Activated naive CD4-positive, alpha-beta T cell treated with Interleukin-2 at 50 U/mL for 16 hours (primary cell): ENCODE results near the gene ACTBL2.

Experiments used
- DNase-seq: peaks from one replicate; pipeline ENCODE4 v3.0.0-alpha.2; 2020

The ACTBL2 gene

DNA sequence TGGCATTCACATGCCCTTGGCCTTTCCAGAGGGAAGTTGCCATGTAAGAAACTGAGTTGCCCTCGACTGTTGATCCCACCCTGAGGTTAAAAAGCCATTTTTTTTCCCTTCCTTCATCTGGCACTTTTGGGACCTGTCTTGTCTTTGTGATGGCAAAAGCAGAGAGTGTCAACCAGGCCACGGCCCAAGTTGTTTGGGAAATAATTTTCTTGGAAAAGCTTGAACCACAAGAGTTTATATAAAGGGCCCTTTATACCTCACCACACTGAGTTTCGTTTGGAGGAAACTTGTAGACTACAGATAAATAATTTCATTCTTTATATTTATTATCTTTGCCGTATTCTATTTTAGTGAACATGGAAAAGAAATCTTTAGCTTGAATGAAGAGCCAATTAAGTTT lies 34.3 kb downstream of the ACTBL2 start:
- no peak for DNase-seq

DNA sequence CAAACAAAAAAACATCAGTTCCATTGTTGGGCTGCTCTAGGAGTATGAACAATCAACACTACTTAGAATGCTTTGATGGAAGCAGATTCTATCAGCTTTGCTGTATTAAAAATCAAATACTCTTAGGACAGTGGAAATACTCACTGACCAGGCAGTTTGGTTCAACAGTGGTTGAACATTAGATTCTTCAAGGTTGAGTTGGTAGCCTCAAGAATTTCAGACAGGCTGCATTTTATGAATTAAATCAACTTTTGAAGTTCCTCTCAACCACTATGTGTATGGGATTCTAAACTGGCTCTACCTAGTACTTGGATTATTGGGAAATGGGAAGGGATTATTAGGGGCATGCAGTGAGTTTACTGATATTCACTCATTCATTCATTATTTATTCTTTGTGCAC lies 35.0 kb downstream of the ACTBL2 start:
- DNase-seq = no peak

DNA sequence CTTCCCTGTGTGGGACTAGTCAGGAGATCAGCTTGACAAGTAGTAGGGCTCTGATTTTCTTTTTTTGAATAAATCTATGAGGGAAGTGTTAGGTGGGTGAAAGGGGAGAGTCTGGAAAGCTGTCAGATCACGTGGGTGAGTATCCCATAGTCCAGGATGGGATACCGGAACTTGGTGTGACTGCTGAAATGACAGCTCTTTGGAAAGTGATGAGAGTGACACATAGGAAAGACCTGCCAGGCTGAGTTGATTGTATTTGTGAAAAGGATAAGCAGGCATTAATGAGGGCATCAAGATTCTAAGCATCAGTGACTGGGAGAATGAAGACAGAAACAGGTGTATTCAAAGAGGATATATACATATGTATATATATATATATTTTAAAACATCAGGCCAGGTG lies 35.6 kb downstream of the ACTBL2 start:
- DNase-seq = no peak

DNA sequence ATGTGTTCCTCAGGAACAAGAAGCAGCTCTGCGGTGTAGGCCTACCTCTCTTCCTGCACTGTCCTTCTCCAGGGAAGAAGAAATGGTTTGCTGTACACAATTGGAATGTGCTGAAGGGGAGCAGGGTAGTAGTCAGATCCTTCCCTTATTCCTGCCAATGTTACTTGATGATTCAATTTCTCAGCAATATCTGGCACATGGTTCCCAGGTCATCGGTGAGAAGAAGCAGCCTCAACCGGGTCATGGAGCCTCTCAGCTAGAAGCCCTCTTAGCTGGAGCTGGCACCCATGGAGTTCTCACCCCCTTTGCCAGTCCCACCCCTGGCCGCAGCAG lies 36.9 kb downstream of the ACTBL2 start:
- DNase-seq = no peak

DNA sequence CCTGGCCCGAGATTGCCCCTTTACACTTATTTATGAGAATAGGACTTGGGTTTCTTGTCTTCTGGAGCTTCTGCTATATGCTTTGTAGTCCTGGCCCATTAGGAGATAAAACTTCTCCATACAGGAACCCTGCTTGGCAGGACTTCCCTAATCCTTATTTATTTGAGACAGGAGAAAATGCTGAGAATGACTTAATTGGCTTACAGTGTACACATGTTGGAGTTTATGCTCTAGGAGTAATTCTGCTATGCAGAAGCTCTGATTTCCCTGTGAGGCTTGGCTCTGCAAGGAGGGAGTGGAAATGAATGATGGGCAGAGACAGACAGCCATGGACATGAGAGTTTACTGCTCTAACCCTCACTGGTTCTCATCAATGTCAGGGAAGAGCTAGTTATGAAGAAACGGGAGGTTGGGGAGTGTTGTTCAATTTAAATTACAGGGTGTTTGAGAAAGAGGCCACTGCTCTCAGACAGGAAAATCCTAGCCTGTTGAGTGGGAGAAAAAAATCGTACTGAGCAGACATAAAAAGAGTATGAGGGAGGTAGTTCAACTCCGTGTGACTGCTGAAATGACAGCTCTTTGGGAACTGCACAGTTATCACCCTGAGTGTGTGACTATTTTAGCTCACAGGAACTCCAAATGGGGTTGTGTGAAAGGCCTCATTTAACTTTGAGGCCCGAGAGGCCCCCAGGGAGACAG lies 37.5 kb downstream of the ACTBL2 start:
- no peak for DNase-seq

DNA sequence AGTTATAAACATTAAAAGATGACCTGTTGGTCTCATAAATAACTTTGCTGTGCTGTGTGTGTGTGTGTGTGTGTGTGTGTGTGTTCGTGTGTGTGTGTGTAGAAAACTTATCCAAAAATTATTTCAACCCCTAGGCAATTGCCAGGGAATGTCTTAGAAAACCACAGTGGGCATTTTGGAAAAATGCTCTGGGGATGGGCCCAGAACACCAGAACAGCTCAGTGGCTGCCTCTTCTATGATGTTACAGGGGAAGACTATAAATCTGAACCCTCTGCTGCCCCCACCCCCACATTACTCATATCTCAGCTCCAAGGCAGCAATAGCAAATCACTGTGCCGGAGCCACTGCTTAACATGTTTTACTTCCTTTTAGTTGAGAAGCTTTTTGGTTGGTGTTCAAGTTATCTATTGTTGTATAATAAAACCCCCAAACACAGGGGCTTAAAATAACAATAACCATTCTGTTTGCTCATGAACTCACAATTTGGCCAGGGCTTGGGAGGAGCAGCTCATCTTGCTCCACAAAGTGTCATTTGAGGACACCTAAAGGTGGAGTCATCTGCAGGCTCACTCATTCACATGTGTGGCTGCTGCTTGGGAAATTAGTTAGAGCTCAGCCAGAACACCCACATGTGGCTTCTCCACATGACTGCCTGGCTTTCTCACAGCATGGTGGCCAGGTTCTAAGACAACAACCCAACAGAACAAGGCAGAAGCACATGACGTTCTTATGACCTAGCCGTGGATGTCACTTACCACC lies 40.4 kb downstream of the ACTBL2 start:
- no peak for DNase-seq

DNA sequence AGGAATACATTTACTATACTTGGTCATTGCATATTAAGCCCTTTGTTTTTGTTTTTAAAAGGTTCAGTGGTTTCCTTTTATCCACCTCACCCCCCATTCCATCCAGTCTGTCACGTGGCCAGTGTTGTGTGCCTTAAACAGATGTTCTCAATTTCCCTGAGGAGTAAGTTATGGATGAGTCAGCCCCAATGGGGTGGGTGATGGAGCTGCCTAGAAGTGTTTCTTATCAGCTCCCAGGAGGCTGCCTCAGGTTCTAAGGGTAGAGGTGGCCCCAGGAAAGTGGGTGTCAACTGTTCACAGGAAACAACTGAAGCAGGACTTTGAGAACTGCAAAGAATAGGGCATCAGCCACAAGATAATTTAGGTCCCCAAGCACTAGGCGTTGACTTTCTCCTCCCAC lies 41.1 kb downstream of the ACTBL2 start:
- no peak for DNase-seq

DNA sequence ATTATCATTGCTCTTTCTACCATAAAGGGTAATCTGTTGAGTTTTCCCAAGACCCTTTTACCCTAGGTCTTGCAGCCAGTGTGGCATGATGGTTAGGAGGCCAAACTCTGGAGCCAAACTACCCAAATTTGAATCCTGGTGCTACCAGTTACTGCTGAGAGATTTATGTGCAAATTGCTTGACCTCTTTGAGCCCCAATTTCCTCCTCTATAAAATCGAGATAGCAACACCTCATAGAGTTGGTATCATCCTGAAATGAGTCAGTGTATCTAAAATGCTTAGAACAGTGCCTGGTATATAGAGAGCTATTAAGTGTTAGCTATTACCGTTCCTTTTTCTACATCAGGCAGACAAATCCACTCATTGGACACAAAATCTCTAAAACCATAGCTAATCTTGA lies 43.0 kb downstream of the ACTBL2 start:
- no peak for DNase-seq

DNA sequence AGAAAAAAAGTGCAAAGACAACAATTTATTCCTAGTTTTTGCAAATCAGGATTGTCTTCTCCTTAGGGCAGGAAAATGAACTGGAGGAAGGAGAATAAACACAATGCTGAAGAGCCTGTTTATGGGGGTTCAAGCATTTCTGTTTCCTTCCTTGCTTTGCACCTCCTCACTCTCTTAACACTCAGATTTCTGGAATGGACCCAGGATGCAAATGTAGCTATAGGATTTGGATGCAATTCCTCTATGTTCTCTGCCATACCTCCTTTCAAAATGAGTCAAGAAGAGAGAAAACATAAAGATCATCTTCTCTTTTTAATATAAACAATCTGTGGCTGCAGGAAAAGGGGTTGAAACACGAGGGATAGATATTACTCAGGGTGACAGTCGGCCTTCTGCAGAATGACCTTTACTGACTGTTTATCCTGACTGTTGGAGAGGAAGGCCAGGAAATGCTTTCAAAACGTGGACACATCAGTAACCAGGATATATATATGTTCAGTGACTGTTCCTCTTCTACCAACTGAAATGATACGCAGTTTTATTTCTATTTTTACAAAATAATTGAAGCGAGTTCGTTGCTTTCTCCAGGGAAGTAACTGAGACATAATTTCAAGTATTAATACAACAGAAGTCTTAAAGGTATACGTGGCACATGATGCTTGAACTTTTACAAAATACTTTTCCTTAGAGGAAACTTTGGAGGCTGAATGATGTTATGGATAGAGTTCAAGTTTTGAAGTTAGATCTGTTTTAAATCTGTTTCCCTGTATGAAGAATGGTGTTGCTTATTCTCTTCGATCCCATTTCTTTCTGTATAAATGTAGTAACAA lies 44.4 kb downstream of the ACTBL2 start:
- no peak for DNase-seq

DNA sequence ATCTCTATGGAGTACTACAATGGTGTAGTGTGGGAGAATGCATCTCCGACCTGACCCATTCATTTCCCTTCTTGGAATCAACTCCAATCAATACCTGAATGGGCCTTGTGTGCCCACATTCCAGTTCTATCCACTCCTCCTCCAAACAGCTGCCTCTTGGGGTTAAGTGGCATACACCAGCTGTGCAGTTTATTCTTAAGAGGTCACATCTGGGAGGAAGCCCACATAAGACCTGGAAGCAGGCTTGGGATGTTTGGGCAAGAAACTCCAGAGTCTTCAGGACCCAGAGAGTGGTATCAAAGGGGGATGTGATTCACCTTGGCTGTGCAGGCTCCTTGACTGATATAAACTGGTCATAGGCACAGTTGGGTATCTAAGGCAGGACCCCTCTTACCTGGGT lies 46.0 kb downstream of the ACTBL2 start:
- DNase-seq = no peak

DNA sequence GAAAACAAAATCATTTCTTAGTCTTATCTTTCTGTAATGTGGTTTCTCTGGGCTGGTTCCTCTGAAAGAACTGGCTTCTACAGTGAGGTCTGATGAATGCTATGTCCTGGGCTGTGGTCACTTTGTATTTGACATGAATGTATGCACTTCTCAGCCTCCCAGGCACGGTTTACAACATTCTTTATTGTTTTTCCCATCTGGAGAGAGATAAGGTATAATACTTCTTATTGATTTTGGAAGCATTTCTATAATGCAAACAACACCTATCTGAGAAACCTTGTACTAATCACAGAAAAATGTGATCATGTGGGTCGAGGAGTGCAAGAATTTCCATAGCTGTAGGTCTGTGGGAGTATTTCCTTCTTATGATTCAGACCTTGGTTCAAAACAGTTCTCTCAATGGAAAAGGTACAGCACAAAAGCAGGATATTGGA lies 46.9 kb downstream of the ACTBL2 start:
- DNase-seq = no peak

DNA sequence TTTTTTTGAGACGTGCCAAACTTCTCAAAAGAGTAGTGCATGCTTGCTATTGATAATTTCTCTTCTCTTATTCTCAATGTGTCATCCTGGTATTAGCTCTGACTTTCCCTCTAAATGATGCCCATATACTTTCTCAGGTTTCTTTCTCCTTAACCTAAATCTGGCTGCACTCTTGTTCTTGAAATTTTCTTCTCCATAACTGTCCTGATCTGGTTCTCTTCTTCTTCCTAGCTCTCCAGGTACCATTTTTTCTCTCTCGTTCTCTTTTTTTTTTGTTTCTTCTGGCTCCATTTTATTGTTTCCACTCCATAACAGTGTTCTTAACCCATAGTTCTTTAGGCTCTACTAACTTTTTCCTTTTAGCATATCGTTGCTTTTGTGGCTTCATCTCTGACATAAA lies 47.9 kb downstream of the ACTBL2 start:
- DNase-seq = no peak

DNA sequence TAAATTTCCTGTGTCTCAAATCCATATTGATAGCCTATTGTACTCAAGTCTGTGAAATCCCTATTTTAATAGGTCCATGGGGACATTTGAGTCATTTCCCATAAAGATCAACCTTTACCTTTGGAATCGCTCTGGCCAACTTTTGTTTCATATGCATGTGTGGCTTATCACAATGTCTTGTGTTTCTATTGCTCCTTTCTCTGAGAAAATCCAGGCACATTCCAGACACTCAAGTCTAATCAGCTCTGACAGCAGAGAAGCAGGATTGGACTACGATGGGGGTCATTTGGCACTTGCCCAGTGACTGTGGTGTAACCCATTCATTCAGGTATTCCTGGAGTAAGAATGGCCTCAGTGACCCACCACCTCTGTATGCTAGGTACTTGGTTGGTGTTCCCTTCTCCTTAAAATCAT lies 48.4 kb downstream of the ACTBL2 start:
- DNase-seq = no peak

DNA sequence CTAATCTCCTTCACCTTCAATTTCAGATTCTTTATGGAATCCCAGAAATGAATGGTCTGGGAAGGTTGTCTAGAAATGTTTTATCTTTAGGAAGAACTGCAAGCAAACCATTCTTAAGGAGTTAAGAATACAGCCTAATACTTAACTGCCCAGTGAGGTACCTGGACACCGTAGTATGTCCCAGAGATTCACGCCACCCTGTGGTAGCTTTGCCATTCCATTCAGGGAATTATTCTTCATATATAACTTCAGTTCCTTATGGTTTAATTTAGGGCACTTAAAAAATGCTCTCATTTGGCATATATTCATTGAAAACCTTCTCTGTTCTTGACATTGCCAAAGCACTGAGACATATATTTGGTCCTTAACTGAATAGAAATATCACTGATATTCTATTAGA lies 49.7 kb downstream of the ACTBL2 start:
- no peak for DNase-seq

DNA sequence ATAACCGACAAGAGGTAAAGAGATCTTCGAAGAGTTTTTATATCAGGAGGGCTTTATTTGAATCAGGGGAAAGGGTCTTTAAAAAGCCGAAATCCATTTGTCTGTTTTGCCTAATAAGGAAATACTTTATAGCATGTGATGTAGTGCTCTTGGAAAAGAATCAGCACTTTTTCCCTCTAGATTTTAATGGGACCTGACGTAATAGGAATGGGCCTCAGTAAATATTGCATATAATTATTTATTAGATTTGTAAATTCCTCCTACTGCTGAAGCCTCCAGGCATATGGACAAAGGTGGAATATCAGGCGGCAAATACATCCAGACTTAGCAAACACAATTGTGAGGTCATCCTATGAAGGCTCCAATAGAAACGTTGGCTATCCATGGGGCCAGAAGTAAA lies 50.9 kb downstream of the ACTBL2 start:
- no peak for DNase-seq
